ENCODE data around the gene NRXN2.

- TF ChIP-seq POLR2A (IDR thresholded peaks at IDR 0.05) (no peak), CTCF (IDR thresholded peaks at IDR 0.05) (no peak)
These were observed 125.3 kb downstream of the NRXN2 start for GRCh38 chr11:64597671-64598101.
